ENCODE data around the gene SIM1.

GRCh38 chr6:100344321-100344720 is 120.4 kb downstream of the SIM1 start:
- TF ChIP-seq, protein P1, sequence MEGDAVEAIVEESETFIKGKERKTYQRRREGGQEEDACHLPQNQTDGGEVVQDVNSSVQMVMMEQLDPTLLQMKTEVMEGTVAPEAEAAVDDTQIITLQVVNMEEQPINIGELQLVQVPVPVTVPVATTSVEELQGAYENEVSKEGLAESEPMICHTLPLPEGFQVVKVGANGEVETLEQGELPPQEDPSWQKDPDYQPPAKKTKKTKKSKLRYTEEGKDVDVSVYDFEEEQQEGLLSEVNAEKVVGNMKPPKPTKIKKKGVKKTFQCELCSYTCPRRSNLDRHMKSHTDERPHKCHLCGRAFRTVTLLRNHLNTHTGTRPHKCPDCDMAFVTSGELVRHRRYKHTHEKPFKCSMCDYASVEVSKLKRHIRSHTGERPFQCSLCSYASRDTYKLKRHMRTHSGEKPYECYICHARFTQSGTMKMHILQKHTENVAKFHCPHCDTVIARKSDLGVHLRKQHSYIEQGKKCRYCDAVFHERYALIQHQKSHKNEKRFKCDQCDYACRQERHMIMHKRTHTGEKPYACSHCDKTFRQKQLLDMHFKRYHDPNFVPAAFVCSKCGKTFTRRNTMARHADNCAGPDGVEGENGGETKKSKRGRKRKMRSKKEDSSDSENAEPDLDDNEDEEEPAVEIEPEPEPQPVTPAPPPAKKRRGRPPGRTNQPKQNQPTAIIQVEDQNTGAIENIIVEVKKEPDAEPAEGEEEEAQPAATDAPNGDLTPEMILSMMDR (IDR thresholded peaks at IDR 0.05): no peak
- TF ChIP-seq EZH2phosphoT487 (IDR thresholded peaks at IDR 0.05) (no peak), EZH2 (IDR thresholded peaks at IDR 0.05) (no peak)

Data from neural progenitor cell (in vitro differentiated cells).